ENCODE measurements around the gene DNPH1. TPM values are rescaled to one million over a fixed set of nuclear protein-coding genes. Genes with fewer than 3 reads are reported as not detected.

Gene DNPH1
- total and polyA plus RNA-seq, 9 of the 15 experiments (the other 6 are each of a cell fraction or from before 2014, with no cell fraction given): 7.3 to 300 (median 68.7) TPM

- TF ChIP-seq RBM34 (IDR thresholded peaks at IDR 0.05; ENCODE audit: borderline replicate concordance, insufficient read depth, low read length) (0 out of 2 replicates have a peak, but pooled peaks have one; percentile 31), RNF219 (CRISPR knock-in tag; IDR thresholded peaks at IDR 0.05) (no peak), CBFB (CRISPR knock-in tag; IDR thresholded peaks at IDR 0.05) (peak; percentile 95), PHF21A (IDR thresholded peaks at IDR 0.05; ENCODE audit: borderline replicate concordance, low read depth) (0 out of 2 replicates have a peak, but pooled peaks have one; percentile 26), ZZZ3 (IDR thresholded peaks at IDR 0.05) (no peak), NCOR1 (IDR thresholded peaks at IDR 0.05) (no peak; the same call in 1 of the 2 replicates), WHSC1 (IDR thresholded peaks at IDR 0.05; ENCODE audit: low read length) (no peak), ATF7 (IDR thresholded peaks at IDR 0.05) (peak; percentile 94), TCF15 (CRISPR knock-in tag; IDR thresholded peaks at IDR 0.05) (no peak), EHMT2 (IDR thresholded peaks at IDR 0.05) (peak; percentile 53; the same call in 1 of the 2 replicates), CSDE1 (IDR thresholded peaks at IDR 0.05) (no peak; a peak in 1 of 4 replicates), NFIX (CRISPR knock-in tag; IDR thresholded peaks at IDR 0.05; ENCODE audit: low read depth) (no peak), HDGF (IDR thresholded peaks at IDR 0.05) (peak; percentile 84; the same call in 1 of the 2 replicates), HMG20A (CRISPR knock-in tag; conservative IDR thresholded peaks at IDR 0.05) (no peak), KAT7 (CRISPR knock-in tag; IDR thresholded peaks at IDR 0.05; ENCODE audit: borderline replicate concordance) (peak; percentile 83; the same call in 1 of the 2 replicates), TCF3 (CRISPR knock-in tag; IDR thresholded peaks at IDR 0.05) (peak; percentile 42; the same call in 1 of the 2 replicates), MED1 (CRISPR knock-in tag; IDR thresholded peaks at IDR 0.05; ENCODE audit: borderline replicate concordance) (no peak), MTA3 (IDR thresholded peaks at IDR 0.05; ENCODE audit: borderline replicate concordance) (peak; percentile 99), ELF4 (CRISPR knock-in tag; IDR thresholded peaks at IDR 0.05) (peak; percentile 71), ASH1L (IDR thresholded peaks at IDR 0.05; ENCODE audit: borderline replicate concordance, low read depth, partially characterized antibody) (no peak)
- TF ChIP-seq, protein P1, sequence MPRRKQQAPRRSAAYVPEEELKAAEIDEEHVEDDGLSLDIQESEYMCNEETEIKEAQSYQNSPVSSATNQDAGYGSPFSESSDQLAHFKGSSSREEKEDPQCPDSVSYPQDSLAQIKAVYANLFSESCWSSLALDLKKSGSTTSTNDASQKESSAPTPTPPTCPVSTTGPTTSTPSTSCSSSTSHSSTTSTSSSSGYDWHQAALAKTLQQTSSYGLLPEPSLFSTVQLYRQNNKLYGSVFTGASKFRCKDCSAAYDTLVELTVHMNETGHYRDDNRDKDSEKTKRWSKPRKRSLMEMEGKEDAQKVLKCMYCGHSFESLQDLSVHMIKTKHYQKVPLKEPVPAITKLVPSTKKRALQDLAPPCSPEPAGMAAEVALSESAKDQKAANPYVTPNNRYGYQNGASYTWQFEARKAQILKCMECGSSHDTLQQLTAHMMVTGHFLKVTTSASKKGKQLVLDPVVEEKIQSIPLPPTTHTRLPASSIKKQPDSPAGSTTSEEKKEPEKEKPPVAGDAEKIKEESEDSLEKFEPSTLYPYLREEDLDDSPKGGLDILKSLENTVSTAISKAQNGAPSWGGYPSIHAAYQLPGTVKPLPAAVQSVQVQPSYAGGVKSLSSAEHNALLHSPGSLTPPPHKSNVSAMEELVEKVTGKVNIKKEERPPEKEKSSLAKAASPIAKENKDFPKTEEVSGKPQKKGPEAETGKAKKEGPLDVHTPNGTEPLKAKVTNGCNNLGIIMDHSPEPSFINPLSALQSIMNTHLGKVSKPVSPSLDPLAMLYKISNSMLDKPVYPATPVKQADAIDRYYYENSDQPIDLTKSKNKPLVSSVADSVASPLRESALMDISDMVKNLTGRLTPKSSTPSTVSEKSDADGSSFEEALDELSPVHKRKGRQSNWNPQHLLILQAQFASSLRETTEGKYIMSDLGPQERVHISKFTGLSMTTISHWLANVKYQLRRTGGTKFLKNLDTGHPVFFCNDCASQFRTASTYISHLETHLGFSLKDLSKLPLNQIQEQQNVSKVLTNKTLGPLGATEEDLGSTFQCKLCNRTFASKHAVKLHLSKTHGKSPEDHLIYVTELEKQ (CRISPR knock-in tag; IDR thresholded peaks at IDR 0.05): no peak
Measured at GRCh38 chr6:43181942-43182860, 47.1 kb downstream of the DNPH1 start, which contains the start of gene CUL9 (continued).
